Mesendoderm (in vitro differentiated cells): ENCODE measurements around the gene NOC3L.

Experiments used
- DNase-seq: peaks from one replicate; pipeline ENCODE4 v3.0.0; 2013
- H2AK5ac ChIP-seq: 2 replicates; pipeline ENCODE4 v1.6.1; 2013; ENCODE audit warnings: low read length, inconsistent platforms
- H2BK120ac ChIP-seq: 2 replicates; pipeline ENCODE4 v1.6.1; 2013; ENCODE audit warnings: low read depth, mild to moderate bottlenecking, low read length, moderate library complexity, mixed read lengths
- H2BK15ac ChIP-seq: replicated peaks from 2 replicates; pipeline ENCODE4 v1.6.1; 2013; ENCODE audit warnings: low read depth, mild to moderate bottlenecking, moderate library complexity
- H2BK5ac ChIP-seq: 2 replicates; pipeline ENCODE4 v1.6.1; 2013; ENCODE audit warnings: low read length, inconsistent platforms
- H3K18ac ChIP-seq: 2 replicates; pipeline ENCODE4 v1.6.1; 2013; ENCODE audit warnings: mild to moderate bottlenecking, low read length, mixed read lengths
- H3K23ac ChIP-seq: one replicate; pipeline ENCODE4 v1.6.1; 2013; ENCODE audit warnings: low read length
- H3K27ac ChIP-seq: 2 replicates; pipeline ENCODE4 v1.5.1; 2013; ENCODE audit warnings: low read depth, mild to moderate bottlenecking, inconsistent platforms, low read length, moderate library complexity
- H3K27me3 ChIP-seq: 2 replicates; pipeline ENCODE4 v1.6.1; 2013; ENCODE audit warnings: low read length, control low read depth, mild to moderate bottlenecking, inconsistent platforms; ENCODE audit not compliant: insufficient read depth, poor library complexity
- H3K36me3 ChIP-seq: 2 replicates; pipeline ENCODE4 v1.6.1; 2013; ENCODE audit warnings: low read length, inconsistent platforms; ENCODE audit not compliant: control insufficient read depth, insufficient read depth
- H3K4ac ChIP-seq: one replicate; pipeline ENCODE4 v1.6.1; 2013; ENCODE audit warnings: low read depth, mild to moderate bottlenecking, low read length, moderate library complexity
- H3K4me1 ChIP-seq: 2 replicates; pipeline ENCODE4 v1.6.1; 2013; ENCODE audit warnings: low read depth, low read length, inconsistent platforms; ENCODE audit not compliant: control insufficient read depth
- H3K4me2 ChIP-seq: 2 replicates; pipeline ENCODE4 v1.6.1; 2013; ENCODE audit warnings: low read length
- H3K4me3 ChIP-seq: 2 replicates; pipeline ENCODE4 v1.5.1; 2013; ENCODE audit warnings: mild to moderate bottlenecking, low read length
- H3K56ac ChIP-seq: one replicate; pipeline ENCODE4 v1.6.1; 2013; ENCODE audit warnings: low read length
- H3K79me1 ChIP-seq: 2 replicates; pipeline ENCODE4 v1.6.1; 2013; ENCODE audit warnings: low read length, inconsistent platforms
- H3K79me2 ChIP-seq: 2 replicates; pipeline ENCODE4 v1.6.1; 2013; ENCODE audit warnings: mild to moderate bottlenecking, low read length; ENCODE audit not compliant: control insufficient read depth, insufficient read depth
- H3K9ac ChIP-seq: 2 replicates; pipeline ENCODE4 v1.6.1; 2013; ENCODE audit warnings: low read length, inconsistent platforms
- H4K5ac ChIP-seq: one replicate; pipeline ENCODE4 v1.6.1; 2013; ENCODE audit warnings: low read length
- H4K8ac ChIP-seq: one replicate; pipeline ENCODE4 v1.6.1; 2013; ENCODE audit warnings: low read depth, mild to moderate bottlenecking, control low read depth, low read length, moderate library complexity
- WGBS: extraction: QIAGEN DNeasy Blood & Tissue Kit; methylation state at CpG from one replicate; pipeline ENCODE4 v1.1.7; 2013; ENCODE audit warnings: low lambda C conversion rate, missing lambda C conversion rate; ENCODE audit not compliant: insufficient coverage; ENCODE audit errors: extremely low coverage; 5-methylcytosine and 5-hydroxymethylcytosine counted together

NOC3L gene

DNA sequence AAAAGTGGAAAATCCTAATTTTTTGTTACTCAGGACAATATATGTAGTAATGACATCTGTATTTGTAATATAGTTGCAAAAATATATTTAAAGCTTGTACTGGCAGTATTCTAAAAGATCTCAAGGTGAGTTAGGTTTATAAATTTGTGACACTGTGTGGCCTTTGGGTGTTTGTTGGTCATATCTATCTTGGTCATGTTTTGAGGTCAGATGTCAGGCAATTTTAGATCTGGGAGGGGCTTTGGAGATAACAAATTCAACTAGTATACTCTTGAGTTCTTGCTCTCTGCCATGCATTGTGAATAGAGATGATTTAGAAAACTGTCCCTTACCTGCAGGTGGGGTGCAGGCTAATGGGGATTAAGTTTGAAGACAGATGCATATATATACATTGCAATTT is 42.7 kb upstream of the NOC3L start:
- peaks cover 1% of the 10 kb centered on the region for H3K79me1 ChIP-seq
- H2AK5ac ChIP-seq = no peak overlapping the region
- H3K27me3 ChIP-seq = no peaks in the 10 kb centered on the region
- no peak overlapping the region for H3K23ac ChIP-seq
- no peak overlapping the region for H3K4ac ChIP-seq
- no peak overlapping the region for H2BK5ac ChIP-seq
- no peak overlapping the region for H3K18ac ChIP-seq
- no peaks in the 10 kb centered on the region for H3K36me3 ChIP-seq
- no peak overlapping the region for H3K56ac ChIP-seq
- no peak overlapping the region for H4K8ac ChIP-seq
- no peak overlapping the region for H3K4me2 ChIP-seq
- no peak overlapping the region for H2BK15ac ChIP-seq
- H3K4me3 ChIP-seq = no peak overlapping the region
- H2BK120ac ChIP-seq = no peak overlapping the region
- H3K4me1 ChIP-seq = no peaks in the 10 kb centered on the region
- DNase-seq = no peak
- H3K9ac ChIP-seq = no peak overlapping the region
- H3K79me2 ChIP-seq = no peaks in the 10 kb centered on the region
- H4K5ac ChIP-seq = no peak overlapping the region
- H3K27ac ChIP-seq = no peak overlapping the region

GRCh38 chr10:94403380-94404213 is 40.9 kb upstream of the NOC3L start:
- Histone ChIP-seq H2BK120ac (no peak overlapping the region), H3K27me3 (no peaks in the 10 kb centered on the region), H3K9ac (peak overlapping the region; percentile 84), H3K4me3 (peak overlapping the region; percentile 69), H4K8ac (no peak overlapping the region), H3K4me2 (peak overlapping the region; percentile 91), H3K27ac (peak overlapping the region; percentile 89), H3K56ac (peak overlapping the region; percentile 92), H2BK15ac (no peak overlapping the region), H4K5ac (no peak overlapping the region), H3K79me2 (no peaks in the 10 kb centered on the region), H3K23ac (no peak overlapping the region), H2AK5ac (no peak overlapping the region), H3K18ac (peak overlapping the region; percentile 97), H3K36me3 (no peaks in the 10 kb centered on the region), H2BK5ac (no peak overlapping the region), H3K79me1 (peaks cover 1% of the 10 kb centered on the region), H3K4ac (no peak overlapping the region), H3K4me1 (no peaks in the 10 kb centered on the region)
- WGBS = no CpG with 5 or more reads among the region's 51 CpGs
- peak; percentile 61 for DNase-seq

- DNase-seq = peak; percentile 66
Observed at GRCh38 chr10:94402843-94403379, 40.2 kb upstream of the NOC3L start.

GRCh38 chr10:94402204-94402842 is 39.6 kb upstream of the NOC3L start, which contains the start of gene TBC1D12:
TBC1D12 (plus strand) TSS chr10:94402541; CDS start chr10:94402614, 73 bp downstream.
- Histone ChIP-seq H3K36me3 (no peaks in the 10 kb centered on the region), H4K5ac (no peak within 1 kb of the TSS), H3K23ac (no peak within 1 kb of the TSS), H2BK5ac (no peak within 1 kb of the TSS), H3K9ac (peak within 1 kb of the TSS; percentile 84), H2BK120ac (no peak within 1 kb of the TSS), H3K4me2 (peak within 1 kb of the TSS; percentile 71), H3K79me1 (peaks cover 1% of the 10 kb centered on the region), H3K56ac (peak within 1 kb of the TSS; percentile 92), H2AK5ac (no peak within 1 kb of the TSS), H3K4me3 (peak within 1 kb of the TSS; percentile 69), H3K27me3 (no peaks in the 10 kb centered on the region), H2BK15ac (peak within 1 kb of the TSS; percentile 80), H3K4me1 (peaks cover 2% of the 10 kb centered on the region), H3K79me2 (no peaks in the 10 kb centered on the region), H3K18ac (peak within 1 kb of the TSS; percentile 97), H3K4ac (no peak within 1 kb of the TSS), H3K27ac (peak within 1 kb of the TSS; percentile 89), H4K8ac (no peak within 1 kb of the TSS)
- no CpG with 5 or more reads among the region's 56 CpGs for WGBS
- DNase-seq = peak; percentile 97

More at GRCh38 chr10:94402843-94403379, 40.2 kb upstream of the NOC3L start:
- no peaks in the 10 kb centered on the region for H3K27me3 ChIP-seq
- no peaks in the 10 kb centered on the region for H3K36me3 ChIP-seq
- no peak overlapping the region for H4K8ac ChIP-seq
- peak overlapping the region; percentile 92 for H3K56ac ChIP-seq
- peak overlapping the region; percentile 97 for H3K18ac ChIP-seq
- no peak overlapping the region for H2AK5ac ChIP-seq
- no peak overlapping the region for H2BK5ac ChIP-seq
- no CpG with 5 or more reads among the region's 77 CpGs for WGBS
- H3K4ac ChIP-seq = no peak overlapping the region
- H3K23ac ChIP-seq = no peak overlapping the region
- H3K79me2 ChIP-seq = no peaks in the 10 kb centered on the region
- H3K4me3 ChIP-seq = peak overlapping the region; percentile 69
- H2BK15ac ChIP-seq = no peak overlapping the region
- H3K4me2 ChIP-seq = peak overlapping the region; percentile 71
- H2BK120ac ChIP-seq = no peak overlapping the region
- H3K79me1 ChIP-seq = peaks cover 1% of the 10 kb centered on the region
- H4K5ac ChIP-seq = no peak overlapping the region
- H3K9ac ChIP-seq = peak overlapping the region; percentile 84
- peak overlapping the region; percentile 89 for H3K27ac ChIP-seq
- H3K4me1 ChIP-seq = no peaks in the 10 kb centered on the region

- Histone ChIP-seq H2BK120ac (no peak overlapping the region), H3K36me3 (no peaks in the 10 kb centered on the region), H3K4me1 (peaks cover 2% of the 10 kb centered on the region), H2BK15ac (no peak overlapping the region), H4K5ac (no peak overlapping the region), H2AK5ac (no peak overlapping the region), H3K4me3 (no peak overlapping the region), H3K9ac (no peak overlapping the region), H3K4ac (no peak overlapping the region), H3K56ac (no peak overlapping the region), H3K27ac (no peak overlapping the region), H3K18ac (no peak overlapping the region), H3K79me1 (no peaks in the 10 kb centered on the region), H3K23ac (no peak overlapping the region), H2BK5ac (no peak overlapping the region), H3K27me3 (no peaks in the 10 kb centered on the region), H3K79me2 (no peaks in the 10 kb centered on the region), H3K4me2 (no peak overlapping the region), H4K8ac (no peak overlapping the region)
- WGBS = no CpG with 5 or more reads among the region's 6 CpGs
- DNase-seq = no peak
Observed at GRCh38 chr10:94398762-94399161, 36.0 kb upstream of the NOC3L start.
